Activated CD4-positive, alpha-beta T cell treated with anti-CD3 and anti-CD28 coated beads, Interleukin-2, amount 50 U/mL, for 48 hours (primary cell): Measurements from ENCODE around the gene ERF.

ENCODE experiments used
- DNase-seq, 2 experiments: peaks; one replicate each; pipeline ENCODE4 v3.0.0-alpha.2; 2020

ERF gene

GRCh38 chr19:42239544-42240220 lies 15.2 kb downstream of the ERF start:
- DNase-seq, result no peak

- no peak for DNase-seq
Observed at GRCh38 chr19:42235181-42235580, 19.7 kb downstream of the ERF start.

GRCh38 chr19:42234364-42234763 lies 20.6 kb downstream of the ERF start:
- DNase-seq, result no peak

GRCh38 chr19:42233678-42234292 lies 21.1 kb downstream of the ERF start:
- no peak for DNase-seq

GRCh38 chr19:42233106-42233505 lies 21.8 kb downstream of the ERF start:
- no peak for DNase-seq

- no peak for DNase-seq
Observed at GRCh38 chr19:42232435-42232834, 22.5 kb downstream of the ERF start.

GRCh38 chr19:42230571-42230970 lies 24.4 kb downstream of the ERF start:
- DNase-seq, result no peak

GRCh38 chr19:42229855-42230351 lies 25.0 kb downstream of the ERF start:
- DNase-seq, result no peak

- DNase-seq, result no peak
Observed at GRCh38 chr19:42229301-42229854, 25.6 kb downstream of the ERF start.

GRCh38 chr19:42228641-42229040 lies 26.3 kb downstream of the ERF start:
- no peak for DNase-seq

GRCh38 chr19:42226886-42227285 lies 28.0 kb downstream of the ERF start:
- no peak for DNase-seq

- no peak for DNase-seq
Observed at GRCh38 chr19:42225718-42226292, 29.1 kb downstream of the ERF start.

- DNase-seq, result no peak
Observed at GRCh38 chr19:42224940-42225717, 29.8 kb downstream of the ERF start.

- no peak for DNase-seq
Observed at GRCh38 chr19:42220751-42221097, 34.2 kb downstream of the ERF start.

GRCh38 chr19:42219812-42220750 lies 34.8 kb downstream of the ERF start, which contains the start of gene ZNF526:
Gene ZNF526 (plus strand): TSS chr19:42220312. CDS start chr19:42224404, 4,092 bp downstream.
- peak; percentile 96 to 97 for DNase-seq

GRCh38 chr19:42217520-42218437 lies 37.1 kb downstream of the ERF start, which contains the start of gene DEDD2:
Gene DEDD2 (minus strand): TSS chr19:42217677. CDS start chr19:42217007, 670 bp downstream.
- peak; percentile 99 for DNase-seq

GRCh38 chr19:42216653-42217519 lies 38.0 kb downstream of the ERF start:
- peak; percentile 23 to 42 for DNase-seq

GRCh38 chr19:42214810-42215485 lies 40.0 kb downstream of the ERF start:
- DNase-seq, result no peak

GRCh38 chr19:42212886-42213285 lies 42.0 kb downstream of the ERF start:
- DNase-seq, result no peak
